GM18519 (cell line): ENCODE measurements around the gene CNNM4.
A peak's percentile ranks its signal among the peaks of the same experiment; 100 is the strongest.

Source experiments
- ATAC-seq: cut with Tn5 transposase; IDR thresholded peaks from one replicate; pipeline ENCODE4 v1.9.1; 2021; ENCODE audit warnings: mild to moderate bottlenecking, moderate library complexity; ENCODE audit not compliant: unreplicated experiment, low FRiP score

The CNNM4 gene

GRCh38 chr2:96809216-96809882, 48.6 kb downstream of the CNNM4 start:
- no peak for ATAC-seq

GRCh38 chr2:96809951-96810782, 49.5 kb downstream of the CNNM4 start:
- ATAC-seq = no peak

- no peak for ATAC-seq
These were observed 50.1 kb downstream of the CNNM4 start for GRCh38 chr2:96810783-96811192.

GRCh38 chr2:96811917-96812316, 51.2 kb downstream of the CNNM4 start:
- ATAC-seq = no peak

GRCh38 chr2:96813656-96814055, 53.0 kb downstream of the CNNM4 start:
- no peak for ATAC-seq

GRCh38 chr2:96815326-96816126, 54.8 kb downstream of the CNNM4 start:
- no peak for ATAC-seq

GRCh38 chr2:96816127-96816835, 55.6 kb downstream of the CNNM4 start, which contains the start of gene CNNM3:
Gene CNNM3, plus strand, starts transcription at chr2:96816268. Its CDS starts 10 bp downstream, at chr2:96816278.
- peak; percentile 61 for ATAC-seq

GRCh38 chr2:96816836-96817702, 56.4 kb downstream of the CNNM4 start:
- no peak for ATAC-seq

GRCh38 chr2:96817882-96818281, 57.2 kb downstream of the CNNM4 start:
- no peak for ATAC-seq

GRCh38 chr2:96819128-96819875, 58.6 kb downstream of the CNNM4 start:
- no peak for ATAC-seq

- ATAC-seq = no peak
These were observed 59.3 kb downstream of the CNNM4 start for GRCh38 chr2:96819876-96820511.

- ATAC-seq = no peak
These were observed 60.5 kb downstream of the CNNM4 start for GRCh38 chr2:96821113-96821675.

- no peak for ATAC-seq
These were observed 62.1 kb downstream of the CNNM4 start for GRCh38 chr2:96822786-96823185.

GRCh38 chr2:96823198-96823597, 62.5 kb downstream of the CNNM4 start:
- ATAC-seq = no peak

- no peak for ATAC-seq
These were observed 63.6 kb downstream of the CNNM4 start for GRCh38 chr2:96824079-96824870.

GRCh38 chr2:96825057-96825456, 64.4 kb downstream of the CNNM4 start:
- no peak for ATAC-seq
